HEK293 (cell line): ENCODE results near the gene TCF7L2.

ENCODE experiments used
- BCL11A ChIP-seq: fragments of 450-650 bp; formaldehyde crosslinking; IDR thresholded peaks from 2 replicates; pipeline ENCODE4 v1.5.1; 2016; ENCODE audit warnings: low read depth, missing biosample characterization, missing genetic modification characterization
- HOXC10 ChIP-seq: sonication (generic); formaldehyde crosslinking; IDR thresholded peaks from 2 replicates; pipeline ENCODE4 v1.8.1; 2023; ENCODE audit warnings: mild to moderate bottlenecking, missing genetic modification reagents
- KLF8 ChIP-seq: fragments of 450-650 bp; formaldehyde crosslinking; IDR thresholded peaks from 2 replicates; pipeline ENCODE4 v1.5.1; 2016; ENCODE audit warnings: missing biosample characterization, missing genetic modification characterization
- MZF1 ChIP-seq: fragments of 450-650 bp; formaldehyde crosslinking; IDR thresholded peaks from 2 replicates; pipeline ENCODE4 v1.5.1; 2017; ENCODE audit warnings: missing biosample characterization, missing genetic modification characterization, borderline replicate concordance
- SP2 ChIP-seq: fragments of 450-650 bp; formaldehyde crosslinking; IDR thresholded peaks from 2 replicates; pipeline ENCODE4 v1.5.1; 2016; ENCODE audit warnings: missing biosample characterization, missing genetic modification characterization
- TCF7L2 ChIP-seq: IDR thresholded peaks from 2 replicates; pipeline ENCODE4 v1.6.1; 2011; ENCODE audit warnings: low read depth, mild to moderate bottlenecking, inconsistent platforms, low read length, moderate library complexity, borderline replicate concordance
- ZBTB44 ChIP-seq: fragments of 450-650 bp; IDR thresholded peaks from 2 replicates; pipeline ENCODE4 v1.5.1; 2018; ENCODE audit warnings: missing biosample characterization, mild to moderate bottlenecking, missing genetic modification characterization
- ZNF133 ChIP-seq: fragments of 450-650 bp; formaldehyde crosslinking; IDR thresholded peaks from 2 replicates; pipeline ENCODE4 v1.5.1; 2016; ENCODE audit warnings: missing biosample characterization, missing genetic modification characterization
- ZNF626 ChIP-seq: fragments of 450-650 bp; sonication (Bioruptor Pico); formaldehyde crosslinking; IDR thresholded peaks from 2 replicates; pipeline ENCODE4 v1.5.1; 2018; ENCODE audit warnings: missing biosample characterization, missing genetic modification characterization, inconsistent platforms
- TF ChIP-seq, protein P1 (sequence below): fragments of 450-650 bp; formaldehyde crosslinking; IDR thresholded peaks from 2 replicates; pipeline ENCODE4 v1.5.1; 2016; ENCODE audit warnings: missing biosample characterization, missing genetic modification characterization
- TF ChIP-seq, protein P2 (sequence below): fragments of 450-650 bp; formaldehyde crosslinking; IDR thresholded peaks from 2 replicates; pipeline ENCODE4 v1.5.1; 2016; ENCODE audit warnings: missing biosample characterization, missing genetic modification characterization
- TF ChIP-seq, protein P3 (sequence below): fragments of 450-650 bp; formaldehyde crosslinking; IDR thresholded peaks from 2 replicates; pipeline ENCODE4 v1.5.1; 2016; ENCODE audit warnings: missing biosample characterization, missing genetic modification characterization, low read depth
- TF ChIP-seq, protein P4 (sequence below): fragments of 450-650 bp; formaldehyde crosslinking; IDR thresholded peaks from 2 replicates; pipeline ENCODE4 v1.5.1; 2016; ENCODE audit warnings: missing biosample characterization, missing genetic modification characterization

GRCh38 chr10:113167702-113168101, 217.7 kb downstream of the TCF7L2 start:
- TF ChIP-seq, protein P1, sequence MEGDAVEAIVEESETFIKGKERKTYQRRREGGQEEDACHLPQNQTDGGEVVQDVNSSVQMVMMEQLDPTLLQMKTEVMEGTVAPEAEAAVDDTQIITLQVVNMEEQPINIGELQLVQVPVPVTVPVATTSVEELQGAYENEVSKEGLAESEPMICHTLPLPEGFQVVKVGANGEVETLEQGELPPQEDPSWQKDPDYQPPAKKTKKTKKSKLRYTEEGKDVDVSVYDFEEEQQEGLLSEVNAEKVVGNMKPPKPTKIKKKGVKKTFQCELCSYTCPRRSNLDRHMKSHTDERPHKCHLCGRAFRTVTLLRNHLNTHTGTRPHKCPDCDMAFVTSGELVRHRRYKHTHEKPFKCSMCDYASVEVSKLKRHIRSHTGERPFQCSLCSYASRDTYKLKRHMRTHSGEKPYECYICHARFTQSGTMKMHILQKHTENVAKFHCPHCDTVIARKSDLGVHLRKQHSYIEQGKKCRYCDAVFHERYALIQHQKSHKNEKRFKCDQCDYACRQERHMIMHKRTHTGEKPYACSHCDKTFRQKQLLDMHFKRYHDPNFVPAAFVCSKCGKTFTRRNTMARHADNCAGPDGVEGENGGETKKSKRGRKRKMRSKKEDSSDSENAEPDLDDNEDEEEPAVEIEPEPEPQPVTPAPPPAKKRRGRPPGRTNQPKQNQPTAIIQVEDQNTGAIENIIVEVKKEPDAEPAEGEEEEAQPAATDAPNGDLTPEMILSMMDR (tag by site-specific recombination), result no peak
- no peak for TF ChIP-seq ZNF133
- TF ChIP-seq MZF1 (tag by site-specific recombination), result no peak
- TF ChIP-seq, protein P2, sequence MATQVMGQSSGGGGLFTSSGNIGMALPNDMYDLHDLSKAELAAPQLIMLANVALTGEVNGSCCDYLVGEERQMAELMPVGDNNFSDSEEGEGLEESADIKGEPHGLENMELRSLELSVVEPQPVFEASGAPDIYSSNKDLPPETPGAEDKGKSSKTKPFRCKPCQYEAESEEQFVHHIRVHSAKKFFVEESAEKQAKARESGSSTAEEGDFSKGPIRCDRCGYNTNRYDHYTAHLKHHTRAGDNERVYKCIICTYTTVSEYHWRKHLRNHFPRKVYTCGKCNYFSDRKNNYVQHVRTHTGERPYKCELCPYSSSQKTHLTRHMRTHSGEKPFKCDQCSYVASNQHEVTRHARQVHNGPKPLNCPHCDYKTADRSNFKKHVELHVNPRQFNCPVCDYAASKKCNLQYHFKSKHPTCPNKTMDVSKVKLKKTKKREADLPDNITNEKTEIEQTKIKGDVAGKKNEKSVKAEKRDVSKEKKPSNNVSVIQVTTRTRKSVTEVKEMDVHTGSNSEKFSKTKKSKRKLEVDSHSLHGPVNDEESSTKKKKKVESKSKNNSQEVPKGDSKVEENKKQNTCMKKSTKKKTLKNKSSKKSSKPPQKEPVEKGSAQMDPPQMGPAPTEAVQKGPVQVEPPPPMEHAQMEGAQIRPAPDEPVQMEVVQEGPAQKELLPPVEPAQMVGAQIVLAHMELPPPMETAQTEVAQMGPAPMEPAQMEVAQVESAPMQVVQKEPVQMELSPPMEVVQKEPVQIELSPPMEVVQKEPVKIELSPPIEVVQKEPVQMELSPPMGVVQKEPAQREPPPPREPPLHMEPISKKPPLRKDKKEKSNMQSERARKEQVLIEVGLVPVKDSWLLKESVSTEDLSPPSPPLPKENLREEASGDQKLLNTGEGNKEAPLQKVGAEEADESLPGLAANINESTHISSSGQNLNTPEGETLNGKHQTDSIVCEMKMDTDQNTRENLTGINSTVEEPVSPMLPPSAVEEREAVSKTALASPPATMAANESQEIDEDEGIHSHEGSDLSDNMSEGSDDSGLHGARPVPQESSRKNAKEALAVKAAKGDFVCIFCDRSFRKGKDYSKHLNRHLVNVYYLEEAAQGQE (tag by site-specific recombination), result no peak
- TF ChIP-seq BCL11A, result no peak
- TF ChIP-seq KLF8 (tag by site-specific recombination), result no peak
- TF ChIP-seq ZBTB44, result no peak
- TF ChIP-seq, protein P3, sequence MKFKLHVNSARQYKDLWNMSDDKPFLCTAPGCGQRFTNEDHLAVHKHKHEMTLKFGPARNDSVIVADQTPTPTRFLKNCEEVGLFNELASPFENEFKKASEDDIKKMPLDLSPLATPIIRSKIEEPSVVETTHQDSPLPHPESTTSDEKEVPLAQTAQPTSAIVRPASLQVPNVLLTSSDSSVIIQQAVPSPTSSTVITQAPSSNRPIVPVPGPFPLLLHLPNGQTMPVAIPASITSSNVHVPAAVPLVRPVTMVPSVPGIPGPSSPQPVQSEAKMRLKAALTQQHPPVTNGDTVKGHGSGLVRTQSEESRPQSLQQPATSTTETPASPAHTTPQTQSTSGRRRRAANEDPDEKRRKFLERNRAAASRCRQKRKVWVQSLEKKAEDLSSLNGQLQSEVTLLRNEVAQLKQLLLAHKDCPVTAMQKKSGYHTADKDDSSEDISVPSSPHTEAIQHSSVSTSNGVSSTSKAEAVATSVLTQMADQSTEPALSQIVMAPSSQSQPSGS, result no peak
- TF ChIP-seq, protein P4, sequence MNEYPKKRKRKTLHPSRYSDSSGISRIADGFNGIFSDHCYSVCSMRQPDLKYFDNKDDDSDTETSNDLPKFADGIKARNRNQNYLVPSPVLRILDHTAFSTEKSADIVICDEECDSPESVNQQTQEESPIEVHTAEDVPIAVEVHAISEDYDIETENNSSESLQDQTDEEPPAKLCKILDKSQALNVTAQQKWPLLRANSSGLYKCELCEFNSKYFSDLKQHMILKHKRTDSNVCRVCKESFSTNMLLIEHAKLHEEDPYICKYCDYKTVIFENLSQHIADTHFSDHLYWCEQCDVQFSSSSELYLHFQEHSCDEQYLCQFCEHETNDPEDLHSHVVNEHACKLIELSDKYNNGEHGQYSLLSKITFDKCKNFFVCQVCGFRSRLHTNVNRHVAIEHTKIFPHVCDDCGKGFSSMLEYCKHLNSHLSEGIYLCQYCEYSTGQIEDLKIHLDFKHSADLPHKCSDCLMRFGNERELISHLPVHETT (tag by site-specific recombination), result no peak
- TF ChIP-seq HOXC10 (CRISPR knock-in tag), result no peak
- TF ChIP-seq TCF7L2, result no peak
- no peak for TF ChIP-seq ZNF626
- no peak for TF ChIP-seq SP2 (tag by site-specific recombination)
